ENCODE data around the gene FGGY. TPM values are rescaled to one million over a fixed set of nuclear protein-coding genes. Genes with fewer than 3 reads are reported as not detected.

FGGY gene
- total RNA-seq, 1 donor from 2014 or later = 38.8 TPM

- no peak for DNase-seq (ENCODE audit: low spot score)
Observed at GRCh38 chr1:59678493-59679228, 381.8 kb downstream of the FGGY start.

- DNase-seq (ENCODE audit: low spot score) = no peak
Observed at GRCh38 chr1:59680044-59680443, 383.1 kb downstream of the FGGY start.

DNA sequence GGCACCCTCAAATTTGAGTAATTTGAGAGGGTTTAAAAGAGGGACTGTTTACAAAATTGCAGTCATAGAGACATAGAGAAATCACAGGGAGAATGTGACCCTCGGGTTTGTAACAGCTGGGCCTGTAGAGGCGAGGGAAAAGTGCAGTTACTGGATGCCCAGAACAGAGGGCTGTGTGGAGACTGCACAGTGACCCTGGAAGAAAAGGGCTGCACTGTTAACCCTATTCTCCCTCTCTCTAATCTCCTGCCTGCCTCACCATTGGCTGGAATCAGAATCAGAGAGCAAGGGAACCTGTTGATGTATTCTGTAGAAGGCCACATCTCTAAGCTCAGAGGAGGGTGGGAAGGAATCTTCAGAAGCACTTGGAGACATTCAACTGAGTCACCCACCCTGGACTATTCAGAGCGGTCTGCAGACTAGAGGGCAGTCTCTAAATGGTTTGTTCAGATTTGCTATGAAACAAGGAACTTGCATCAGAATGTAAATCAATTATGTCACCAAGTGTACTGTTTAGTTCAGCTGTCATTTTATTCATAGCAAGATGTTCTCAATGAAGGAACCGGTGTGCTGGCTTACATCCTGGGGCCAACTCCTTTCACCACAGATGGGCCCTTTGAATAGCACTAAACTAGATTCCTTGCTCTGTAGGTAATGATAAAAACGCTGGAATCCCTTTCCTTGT, 385.6 kb downstream of the FGGY start:
- no peak for DNase-seq (ENCODE audit: low spot score)

DNA sequence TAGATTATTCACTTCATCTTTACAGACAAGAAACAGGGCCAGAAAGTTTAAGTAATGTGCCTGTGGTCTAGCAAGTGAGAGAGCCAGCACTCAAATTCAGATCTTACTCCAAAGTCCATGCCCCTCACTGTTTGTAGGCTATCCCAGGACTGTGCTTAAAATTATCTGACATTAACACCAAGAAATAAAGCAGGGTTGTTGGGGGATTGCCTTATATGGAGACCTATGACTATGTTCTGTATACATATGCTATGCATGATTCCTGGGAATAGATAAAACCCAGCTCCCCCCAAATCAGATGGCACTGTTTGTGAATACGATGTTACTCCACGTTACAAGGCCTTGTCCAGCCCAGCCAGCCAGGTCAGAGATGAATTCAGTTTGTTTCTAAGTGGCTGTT, 386.3 kb downstream of the FGGY start:
- no peak for DNase-seq (ENCODE audit: low spot score)

- DNase-seq (ENCODE audit: low spot score) = no peak
Observed at GRCh38 chr1:59684698-59685097, 387.8 kb downstream of the FGGY start.

DNA sequence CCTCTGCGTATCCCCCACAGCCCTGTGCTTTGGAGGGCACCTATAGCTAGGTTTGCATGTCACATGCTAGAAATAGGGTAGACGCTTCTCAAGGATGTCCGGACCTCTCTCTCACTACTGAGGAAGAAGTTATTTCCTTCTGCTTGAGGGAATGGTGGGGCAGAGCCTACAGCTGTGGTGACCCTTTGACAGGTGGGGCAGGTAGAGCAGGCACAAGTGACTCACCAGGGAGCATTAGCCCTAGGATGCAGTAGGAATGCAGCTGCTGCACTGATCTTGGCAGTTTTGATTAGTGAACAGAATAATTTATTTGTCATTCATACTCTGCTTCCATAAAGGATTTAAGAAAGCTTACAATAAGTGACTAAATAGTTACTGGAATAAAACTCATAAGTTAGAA, 388.2 kb downstream of the FGGY start:
- DNase-seq (ENCODE audit: low spot score) = no peak

- no peak for DNase-seq (ENCODE audit: low spot score)
Observed at GRCh38 chr1:59685666-59686065, 388.8 kb downstream of the FGGY start.

GRCh38 chr1:59686170-59686569, 389.3 kb downstream of the FGGY start:
- DNase-seq (ENCODE audit: low spot score) = no peak

DNA sequence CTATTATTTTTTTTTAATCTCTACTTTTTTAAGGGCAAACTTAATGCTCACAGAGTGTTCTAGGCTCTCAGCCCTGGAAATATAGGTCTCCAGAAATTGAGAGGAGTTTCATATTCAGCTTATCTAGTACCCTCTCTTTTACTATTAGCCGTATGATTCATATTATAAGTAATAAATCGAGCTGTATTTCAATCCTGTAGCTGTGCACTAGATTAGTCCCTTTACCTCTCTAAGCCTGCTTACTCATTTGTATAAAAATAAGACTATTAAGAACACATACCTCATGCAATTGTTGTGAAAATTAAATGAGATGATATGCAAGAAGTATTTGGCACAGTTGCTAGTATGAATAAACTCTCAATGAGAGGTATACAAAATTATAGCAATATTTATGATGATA, 389.7 kb downstream of the FGGY start:
- no peak for DNase-seq (ENCODE audit: low spot score)

GRCh38 chr1:59687081-59687480, 390.2 kb downstream of the FGGY start:
- no peak for DNase-seq (ENCODE audit: low spot score)

GRCh38 chr1:59688976-59689375, 392.1 kb downstream of the FGGY start:
- no peak for DNase-seq (ENCODE audit: low spot score)

DNA sequence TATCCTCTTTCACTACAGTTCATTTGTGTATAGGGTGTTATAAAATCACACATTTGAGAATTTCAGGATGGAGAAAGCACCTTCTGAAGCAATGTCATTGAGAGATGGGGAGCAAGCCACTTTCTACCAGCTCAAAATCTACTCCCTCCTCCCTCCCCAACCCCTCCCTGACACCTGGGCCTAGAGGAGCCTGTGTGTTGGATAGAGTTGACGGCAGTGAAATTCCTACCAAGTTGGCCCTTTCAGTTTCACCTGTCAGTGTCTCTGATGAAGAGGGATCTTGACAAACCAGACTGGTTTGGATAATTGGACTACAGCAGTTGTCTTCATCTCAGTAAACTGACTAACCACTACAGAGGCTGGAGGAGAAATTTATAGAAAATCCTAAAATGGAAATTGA, 392.8 kb downstream of the FGGY start:
- no peak for DNase-seq (ENCODE audit: low spot score)

DNA sequence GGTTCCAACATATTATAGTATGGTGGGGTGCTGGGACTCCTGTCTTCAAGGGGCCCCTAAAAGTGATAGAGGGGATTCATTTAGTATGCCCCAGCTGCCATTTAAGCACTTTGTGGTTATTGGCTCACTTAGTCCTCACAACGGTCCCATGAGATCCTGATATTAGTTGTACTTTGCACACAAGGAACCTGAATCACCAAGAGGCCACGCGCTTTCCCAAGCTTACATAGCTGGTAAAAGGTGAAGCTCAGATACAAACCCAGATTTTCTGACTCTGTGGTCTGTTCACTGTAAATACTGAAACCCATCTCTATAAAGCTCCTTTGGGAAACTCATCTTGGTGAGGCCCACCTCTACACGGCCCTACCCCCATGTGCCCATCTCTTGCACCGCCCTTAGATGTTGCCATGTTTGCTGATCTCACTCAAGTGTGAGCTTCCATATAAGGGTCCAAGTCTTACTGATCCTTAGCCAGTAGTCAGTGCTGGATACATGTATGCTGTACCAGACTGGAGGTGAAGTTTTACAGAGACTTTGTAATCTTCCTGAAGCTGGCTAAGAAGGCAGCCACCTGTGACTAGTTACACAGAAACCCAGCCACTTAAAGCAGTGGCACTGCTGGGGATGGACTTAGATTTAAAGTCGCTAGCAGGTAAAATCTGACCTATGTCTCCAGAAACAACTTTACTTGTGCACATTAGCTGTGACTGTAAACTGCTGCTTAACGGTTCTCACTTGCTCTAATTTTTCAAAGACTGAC, 393.5 kb downstream of the FGGY start:
- DNase-seq (ENCODE audit: low spot score) = no peak

GRCh38 chr1:59691261-59691660, 394.4 kb downstream of the FGGY start:
- no peak for DNase-seq (ENCODE audit: low spot score)

DNA sequence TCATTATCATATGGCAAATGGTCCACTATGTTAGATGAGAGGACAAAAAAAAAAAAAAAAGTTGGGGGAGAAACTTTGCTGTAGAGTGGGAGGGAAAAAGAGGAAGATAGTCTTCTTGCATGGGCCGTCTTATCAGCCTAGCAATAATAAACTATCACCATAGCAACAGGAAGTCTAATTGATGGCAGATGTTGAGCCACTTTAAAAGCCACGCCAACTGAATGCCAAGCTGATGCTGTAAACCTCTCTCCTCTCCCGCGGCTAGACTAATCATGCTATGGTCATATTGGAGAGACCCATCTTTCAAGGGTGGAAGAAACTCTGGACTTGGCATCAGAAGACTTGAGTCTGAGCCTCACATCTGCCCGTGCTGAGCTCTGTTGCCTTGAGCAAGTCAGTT, 395.7 kb downstream of the FGGY start:
- no peak for DNase-seq (ENCODE audit: low spot score)

GRCh38 chr1:59693406-59693805, 396.5 kb downstream of the FGGY start:
- DNase-seq (ENCODE audit: low spot score) = no peak

DNA sequence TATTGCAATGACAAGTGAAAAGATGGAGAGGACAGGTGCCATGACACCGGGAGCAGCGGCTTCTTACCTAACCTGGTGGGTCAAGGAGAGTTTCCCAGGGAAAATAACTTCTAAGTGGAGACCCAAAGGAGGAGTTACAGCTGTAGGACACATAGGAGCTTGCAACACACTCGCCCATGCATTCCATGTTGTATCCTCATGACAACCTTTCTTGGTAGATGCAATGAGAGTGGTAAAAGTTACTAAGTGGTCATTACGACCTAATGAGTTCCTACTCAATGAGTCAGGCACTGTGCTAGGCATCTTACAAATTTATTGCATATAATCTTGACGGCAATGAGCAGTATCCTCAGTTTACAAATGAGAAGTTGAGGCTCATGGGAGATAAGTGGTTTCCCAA, 398.4 kb downstream of the FGGY start:
- no peak for DNase-seq (ENCODE audit: low spot score)

GRCh38 chr1:59696421-59697115, 399.7 kb downstream of the FGGY start:
- no peak for DNase-seq (ENCODE audit: low spot score)

GRCh38 chr1:59697150-59697800, 400.4 kb downstream of the FGGY start:
- DNase-seq (ENCODE audit: low spot score) = no peak

- no peak for DNase-seq (ENCODE audit: low spot score)
Observed at GRCh38 chr1:59698386-59698785, 401.5 kb downstream of the FGGY start.

DNA sequence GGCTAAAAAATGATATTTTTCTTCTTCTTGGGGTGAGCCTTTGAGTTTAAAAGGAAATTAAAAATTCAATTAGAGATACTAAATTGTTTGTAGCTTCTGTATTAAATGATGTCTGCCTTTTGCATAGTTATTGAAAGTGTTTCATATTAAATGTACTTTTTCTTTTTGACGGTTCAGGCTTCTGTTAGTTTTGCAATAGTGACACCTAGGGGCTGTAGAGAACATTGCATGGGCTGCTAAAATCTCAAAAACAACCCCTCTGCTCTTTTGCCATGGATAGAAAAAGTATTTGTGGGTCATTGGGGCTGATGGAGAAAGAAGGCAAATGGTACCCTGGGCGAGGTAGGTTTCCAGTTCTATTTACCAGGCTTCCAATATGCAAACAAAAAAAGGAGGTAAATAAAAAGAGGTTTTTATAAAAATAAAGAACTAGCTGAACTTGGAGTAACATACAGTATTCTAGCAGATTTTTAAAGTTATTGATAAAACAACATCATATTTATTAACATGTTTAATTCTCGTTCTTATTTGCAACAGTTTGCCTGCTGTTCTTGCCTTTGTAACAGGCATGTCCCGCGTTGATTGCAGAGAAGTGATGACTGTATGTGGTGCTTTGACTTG, 402.4 kb downstream of the FGGY start:
- DNase-seq (ENCODE audit: low spot score) = no peak

Data from ureter (tissue), 1 donor.